Measurements from ENCODE around the gene GRIK1. TPM values are rescaled to one million over a fixed set of nuclear protein-coding genes. Genes with fewer than 3 reads are reported as not detected.

Gene GRIK1
- total RNA-seq, 1 donor from 2014 or later, result 3.2 TPM

DNA sequence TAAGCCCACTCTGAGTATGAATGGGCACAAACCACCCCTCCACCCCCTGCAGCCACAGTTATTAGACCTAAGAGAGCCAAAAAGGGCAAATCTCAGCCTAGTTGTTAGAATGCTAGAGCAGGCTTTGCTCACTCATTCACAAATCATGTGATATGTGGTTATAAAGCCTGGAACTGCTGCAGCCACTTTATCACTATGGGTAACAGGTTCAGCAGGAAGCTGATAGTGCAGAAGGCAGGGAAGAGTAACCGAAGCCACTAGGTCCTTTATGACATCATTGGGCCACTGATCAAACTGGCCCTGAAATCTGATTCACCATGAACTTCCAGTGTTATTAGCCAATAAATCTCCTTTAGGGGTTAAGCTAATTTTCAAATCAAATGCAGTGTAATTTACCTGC lies 134.7 kb downstream of the GRIK1 start:
- Histone ChIP-seq H3K4me3 (no peak overlapping the region), H3K27me3 (no peaks in the 10 kb centered on the region), H3K27ac (no peak overlapping the region), H3K36me3 (no peaks in the 10 kb centered on the region), H3K9me3 (no peaks in the 10 kb centered on the region), H3K4me1 (no peaks in the 10 kb centered on the region)
- DNase-seq (ENCODE audit: extremely low spot score in 2 of 2), result no peak
- TF ChIP-seq POLR2A (IDR thresholded peaks at IDR 0.05), result no peak
- intact Hi-C loops (cut with DNase I), result no loop called here

DNA sequence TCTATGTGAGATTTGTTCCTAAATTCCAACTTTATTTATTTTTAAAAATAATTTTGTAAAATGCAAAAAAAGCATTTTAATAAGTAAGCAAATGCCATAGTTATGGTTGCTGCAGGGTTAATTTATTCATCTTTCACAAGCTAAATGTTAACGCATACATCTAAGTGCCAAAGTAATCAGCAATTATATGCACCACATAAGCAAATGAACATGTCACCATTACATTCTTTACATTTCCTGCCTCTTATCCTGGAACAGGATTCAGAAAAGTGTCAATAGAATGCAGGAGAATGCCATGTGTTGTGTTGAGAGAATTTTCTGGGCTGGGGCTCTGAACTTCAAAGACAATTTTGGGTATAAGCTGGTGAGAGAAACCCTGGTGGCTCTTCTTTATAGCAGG lies 136.6 kb downstream of the GRIK1 start:
- DNase-seq (ENCODE audit: extremely low spot score in 2 of 2), result no peak
- intact Hi-C loops (cut with DNase I), result no loop called here
- Histone ChIP-seq H3K4me3 (no peak overlapping the region), H3K9me3 (no peaks in the 10 kb centered on the region), H3K27ac (no peak overlapping the region), H3K36me3 (no peaks in the 10 kb centered on the region), H3K27me3 (no peaks in the 10 kb centered on the region), H3K4me1 (no peaks in the 10 kb centered on the region)
- TF ChIP-seq POLR2A (IDR thresholded peaks at IDR 0.05), result no peak
- TF ChIP-seq, protein P1, sequence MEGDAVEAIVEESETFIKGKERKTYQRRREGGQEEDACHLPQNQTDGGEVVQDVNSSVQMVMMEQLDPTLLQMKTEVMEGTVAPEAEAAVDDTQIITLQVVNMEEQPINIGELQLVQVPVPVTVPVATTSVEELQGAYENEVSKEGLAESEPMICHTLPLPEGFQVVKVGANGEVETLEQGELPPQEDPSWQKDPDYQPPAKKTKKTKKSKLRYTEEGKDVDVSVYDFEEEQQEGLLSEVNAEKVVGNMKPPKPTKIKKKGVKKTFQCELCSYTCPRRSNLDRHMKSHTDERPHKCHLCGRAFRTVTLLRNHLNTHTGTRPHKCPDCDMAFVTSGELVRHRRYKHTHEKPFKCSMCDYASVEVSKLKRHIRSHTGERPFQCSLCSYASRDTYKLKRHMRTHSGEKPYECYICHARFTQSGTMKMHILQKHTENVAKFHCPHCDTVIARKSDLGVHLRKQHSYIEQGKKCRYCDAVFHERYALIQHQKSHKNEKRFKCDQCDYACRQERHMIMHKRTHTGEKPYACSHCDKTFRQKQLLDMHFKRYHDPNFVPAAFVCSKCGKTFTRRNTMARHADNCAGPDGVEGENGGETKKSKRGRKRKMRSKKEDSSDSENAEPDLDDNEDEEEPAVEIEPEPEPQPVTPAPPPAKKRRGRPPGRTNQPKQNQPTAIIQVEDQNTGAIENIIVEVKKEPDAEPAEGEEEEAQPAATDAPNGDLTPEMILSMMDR (IDR thresholded peaks at IDR 0.05), result no peak
- no peak for TF ChIP-seq POLR2AphosphoS5 (IDR thresholded peaks at IDR 0.05; ENCODE audit: insufficient read depth in 1 of 2, low read depth in 1 of 2)

DNA sequence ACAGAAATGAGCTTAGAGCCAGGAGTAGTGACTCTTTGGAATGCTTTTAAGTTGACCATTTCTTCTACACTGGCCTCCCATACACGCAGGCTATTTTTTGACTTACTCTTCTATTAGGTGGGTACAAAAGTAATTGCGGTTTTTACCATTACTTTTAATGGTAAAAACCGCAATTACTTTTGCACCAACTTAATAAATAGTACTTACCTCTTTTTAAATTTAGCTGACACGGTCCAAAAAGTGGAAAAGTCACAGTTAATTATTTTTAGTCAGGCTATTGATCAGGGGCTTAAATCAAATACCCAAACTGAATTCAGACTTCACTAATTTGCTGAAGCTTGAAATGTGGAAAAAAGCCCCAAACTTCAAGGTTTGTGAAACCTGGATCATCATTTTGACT lies 138.7 kb downstream of the GRIK1 start:
- TF ChIP-seq POLR2A (IDR thresholded peaks at IDR 0.05), result no peak
- TF ChIP-seq POLR2AphosphoS5 (IDR thresholded peaks at IDR 0.05; ENCODE audit: insufficient read depth in 1 of 2, low read depth in 1 of 2), result no peak
- TF ChIP-seq, protein P1 (IDR thresholded peaks at IDR 0.05), result no peak
- no peaks in the 10 kb centered on the region for H3K27me3 ChIP-seq
- no peaks in the 10 kb centered on the region for H3K4me1 ChIP-seq
- no peaks in the 10 kb centered on the region for H3K36me3 ChIP-seq
- no peak overlapping the region for H3K4me3 ChIP-seq
- intact Hi-C loops (cut with DNase I), result no loop called here
- no peak for DNase-seq (ENCODE audit: extremely low spot score in 2 of 2)
- no peak overlapping the region for H3K27ac ChIP-seq
- H3K9me3 ChIP-seq, result no peaks in the 10 kb centered on the region

DNA sequence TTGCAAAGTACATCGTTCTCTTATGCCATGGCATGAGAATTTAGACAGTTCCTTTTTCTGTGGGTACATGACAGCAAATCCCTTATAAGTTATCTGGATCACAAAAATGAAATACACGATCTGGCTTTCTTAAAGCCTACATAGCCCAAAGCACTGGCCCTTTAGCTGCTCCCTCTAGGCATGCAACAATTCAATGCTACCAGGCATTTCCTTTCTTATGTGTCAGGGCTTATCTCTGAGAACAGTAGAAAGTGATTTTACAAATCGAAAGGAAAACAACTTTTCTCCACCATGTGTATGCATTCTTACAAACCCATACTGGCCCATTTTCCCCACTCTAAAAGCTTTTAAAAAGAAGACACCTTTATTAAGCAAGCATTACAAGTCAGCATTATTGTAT lies 139.7 kb downstream of the GRIK1 start:
- intact Hi-C loops (cut with DNase I), result no loop called here
- Histone ChIP-seq H3K4me3 (no peak overlapping the region), H3K4me1 (no peaks in the 10 kb centered on the region), H3K27ac (no peak overlapping the region), H3K9me3 (no peaks in the 10 kb centered on the region), H3K36me3 (no peaks in the 10 kb centered on the region), H3K27me3 (no peaks in the 10 kb centered on the region)
- no peak for DNase-seq (ENCODE audit: extremely low spot score in 2 of 2)
- no peak for TF ChIP-seq POLR2A (IDR thresholded peaks at IDR 0.05)
- TF ChIP-seq POLR2AphosphoS5 (IDR thresholded peaks at IDR 0.05; ENCODE audit: insufficient read depth in 1 of 2, low read depth in 1 of 2), result no peak
- TF ChIP-seq, protein P1 (IDR thresholded peaks at IDR 0.05), result no peak

DNA sequence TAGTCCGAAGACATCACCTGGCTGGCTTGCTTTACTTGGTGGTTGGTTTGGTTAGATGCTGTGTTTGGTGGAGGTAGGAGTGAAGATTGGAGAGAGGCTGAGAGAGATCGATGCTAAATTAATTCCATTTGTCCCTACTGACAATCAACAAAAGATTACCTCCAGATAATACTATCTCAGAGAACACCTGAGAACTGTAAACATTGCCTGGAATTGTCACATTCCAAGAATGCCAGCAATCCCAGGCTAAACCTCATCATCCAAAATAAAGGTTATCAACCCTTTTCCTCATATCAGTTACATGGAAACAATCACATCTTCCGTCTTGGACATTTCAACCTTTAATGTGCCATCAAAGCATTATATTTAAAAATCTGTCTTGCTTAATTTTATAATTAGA lies 141.0 kb downstream of the GRIK1 start:
- H3K9me3 ChIP-seq, result no peaks in the 10 kb centered on the region
- TF ChIP-seq, protein P1 (IDR thresholded peaks at IDR 0.05), result no peak
- TF ChIP-seq POLR2A (IDR thresholded peaks at IDR 0.05) (no peak), POLR2AphosphoS5 (IDR thresholded peaks at IDR 0.05; ENCODE audit: insufficient read depth in 1 of 2, low read depth in 1 of 2) (no peak)
- no peak overlapping the region for H3K27ac ChIP-seq
- no peaks in the 10 kb centered on the region for H3K27me3 ChIP-seq
- H3K4me3 ChIP-seq, result no peak overlapping the region
- no peaks in the 10 kb centered on the region for H3K4me1 ChIP-seq
- H3K36me3 ChIP-seq, result no peaks in the 10 kb centered on the region
- intact Hi-C loops (cut with DNase I), result no loop called here
- DNase-seq (ENCODE audit: extremely low spot score in 2 of 2), result no peak

DNA sequence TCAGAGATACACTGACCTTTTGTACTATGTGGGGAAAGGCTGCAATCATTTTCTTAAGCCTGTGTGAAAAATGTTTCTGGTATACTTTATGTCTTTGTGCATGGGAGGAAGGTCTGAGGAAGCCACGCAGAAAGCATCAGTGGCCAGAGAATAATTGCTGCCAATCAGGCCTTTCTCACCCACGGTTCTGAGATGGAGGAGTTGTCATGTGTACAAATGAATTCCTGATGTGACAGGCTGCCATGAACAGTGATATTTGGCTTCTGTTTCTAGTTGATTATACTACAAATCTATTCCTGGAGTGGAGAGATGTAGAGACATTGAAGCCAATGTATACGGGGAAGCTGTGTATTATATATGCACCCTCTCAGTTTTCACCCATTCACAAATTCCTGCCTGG lies 142.6 kb downstream of the GRIK1 start:
- intact Hi-C loops (cut with DNase I), result no loop called here
- H3K9me3 ChIP-seq, result no peaks in the 10 kb centered on the region

More for the DNA sequence above, 142.6 kb downstream of the GRIK1 start:
- TF ChIP-seq POLR2AphosphoS5 (IDR thresholded peaks at IDR 0.05; ENCODE audit: insufficient read depth in 1 of 2, low read depth in 1 of 2) (no peak), POLR2A (IDR thresholded peaks at IDR 0.05) (no peak)
- TF ChIP-seq, protein P1 (IDR thresholded peaks at IDR 0.05), result no peak
- Histone ChIP-seq H3K4me3 (no peak overlapping the region), H3K4me1 (no peaks in the 10 kb centered on the region), H3K27me3 (no peaks in the 10 kb centered on the region), H3K27ac (no peak overlapping the region), H3K36me3 (no peaks in the 10 kb centered on the region)
- no peak for DNase-seq (ENCODE audit: extremely low spot score in 2 of 2)

Measured in vagina (tissue), 2 donors.